ENCODE data around the gene TBXAS1. TPM values are rescaled to one million over a fixed set of nuclear protein-coding genes. Genes with fewer than 3 reads are reported as not detected.

TBXAS1 gene
- total RNA-seq, 4 donors from 2014 or later = 0.41 to 5.2 (median 3.3) TPM

DNA sequence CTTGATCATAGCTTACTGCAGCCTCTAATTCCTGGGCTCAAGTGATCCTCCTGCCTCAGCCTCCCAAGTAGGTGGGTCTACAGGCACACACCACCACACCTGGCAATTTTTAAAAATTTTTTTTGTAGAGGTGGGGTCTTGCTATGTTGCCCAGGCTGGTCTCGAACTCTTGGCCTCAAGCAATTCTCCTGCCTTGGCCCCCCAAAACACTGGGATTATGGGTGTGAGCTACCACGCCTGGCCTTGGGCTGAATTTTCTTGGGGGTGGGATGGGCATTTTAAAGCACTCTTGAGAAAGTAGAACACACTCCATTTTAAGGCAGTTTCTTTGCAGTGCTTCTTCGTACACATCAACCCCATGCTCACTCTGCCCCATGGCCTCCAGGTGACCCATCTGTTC is 28.7 kb downstream of the TBXAS1 start:
- Histone ChIP-seq H3K4me3 (no peak overlapping the region), H3K4me1 (peaks cover 0 to 7% of the 10 kb centered on the region in 2 donors), H3K27me3 (no peaks in the 10 kb centered on the region), H3K27ac (no peak overlapping the region), H3K9me3 (no peaks in the 10 kb centered on the region), H3K36me3 (no peaks in the 10 kb centered on the region)
- intact Hi-C loops (cut with DNase I; ENCODE audit: low total_unique reads) (no loop called here), in situ Hi-C loops (cut with MboI; ENCODE audit: low sequenced_read_pairs in 4 of 4) (no loop called here)
- DNase-seq (no peak), ATAC-seq (no peak)
- TF ChIP-seq, protein P1, sequence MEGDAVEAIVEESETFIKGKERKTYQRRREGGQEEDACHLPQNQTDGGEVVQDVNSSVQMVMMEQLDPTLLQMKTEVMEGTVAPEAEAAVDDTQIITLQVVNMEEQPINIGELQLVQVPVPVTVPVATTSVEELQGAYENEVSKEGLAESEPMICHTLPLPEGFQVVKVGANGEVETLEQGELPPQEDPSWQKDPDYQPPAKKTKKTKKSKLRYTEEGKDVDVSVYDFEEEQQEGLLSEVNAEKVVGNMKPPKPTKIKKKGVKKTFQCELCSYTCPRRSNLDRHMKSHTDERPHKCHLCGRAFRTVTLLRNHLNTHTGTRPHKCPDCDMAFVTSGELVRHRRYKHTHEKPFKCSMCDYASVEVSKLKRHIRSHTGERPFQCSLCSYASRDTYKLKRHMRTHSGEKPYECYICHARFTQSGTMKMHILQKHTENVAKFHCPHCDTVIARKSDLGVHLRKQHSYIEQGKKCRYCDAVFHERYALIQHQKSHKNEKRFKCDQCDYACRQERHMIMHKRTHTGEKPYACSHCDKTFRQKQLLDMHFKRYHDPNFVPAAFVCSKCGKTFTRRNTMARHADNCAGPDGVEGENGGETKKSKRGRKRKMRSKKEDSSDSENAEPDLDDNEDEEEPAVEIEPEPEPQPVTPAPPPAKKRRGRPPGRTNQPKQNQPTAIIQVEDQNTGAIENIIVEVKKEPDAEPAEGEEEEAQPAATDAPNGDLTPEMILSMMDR (IDR thresholded peaks at IDR 0.05 in 4 of 5, conservative IDR thresholded peaks at IDR 0.05 in 1 of 5) = no peak
- TF ChIP-seq POLR2A (IDR thresholded peaks at IDR 0.05) = no peak

DNA sequence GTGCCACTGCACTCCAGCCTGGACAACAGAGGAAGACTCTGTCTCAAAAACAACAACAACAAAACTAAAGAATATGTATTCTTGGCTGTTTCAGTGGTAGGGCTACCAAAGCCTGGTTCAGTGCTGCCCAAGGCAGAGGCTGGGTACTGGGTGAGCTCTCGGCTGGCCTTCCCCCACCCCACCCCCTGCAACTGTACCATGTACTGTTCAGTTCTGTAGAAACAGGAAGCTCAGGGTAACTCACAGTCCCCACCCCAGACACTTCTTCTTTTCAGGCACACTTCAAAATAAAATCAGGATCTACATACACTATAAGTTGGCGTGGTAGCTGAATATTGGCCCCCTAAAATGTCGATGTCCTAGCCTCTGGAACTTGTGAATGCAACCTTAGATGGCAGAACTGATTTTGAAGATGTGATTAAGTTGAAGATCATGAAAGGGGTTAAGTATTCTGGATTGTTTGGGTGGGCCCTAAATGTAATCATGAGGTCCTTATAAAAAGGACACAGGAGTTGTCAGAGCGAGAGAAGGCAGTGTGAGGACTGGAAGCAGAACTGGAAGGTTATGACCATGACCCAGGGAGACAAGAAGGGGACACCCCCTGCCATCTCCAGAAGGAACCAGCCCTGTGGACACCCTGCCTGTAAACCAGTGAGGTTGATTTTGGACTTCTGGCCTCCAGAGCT is 31.2 kb downstream of the TBXAS1 start:
- Histone ChIP-seq H3K27me3 (no peaks in the 10 kb centered on the region), H3K9me3 (peaks cover 0 to 7% (median 0%) of the 10 kb centered on the region in 3 donors), H3K4me1 (no peaks in the 10 kb centered on the region), H3K4me3 (no peak overlapping the region), H3K27ac (no peak overlapping the region), H3K36me3 (no peaks in the 10 kb centered on the region)
- TF ChIP-seq POLR2A (IDR thresholded peaks at IDR 0.05) = no peak
- TF ChIP-seq, protein P1 (IDR thresholded peaks at IDR 0.05 in 4 of 5, conservative IDR thresholded peaks at IDR 0.05 in 1 of 5) = no peak
- in situ Hi-C loops (cut with MboI; ENCODE audit: low sequenced_read_pairs in 4 of 4) = no loop called here
- DNase-seq = peak; percentile 20 to 42
- no peak for ATAC-seq
- intact Hi-C loops (cut with DNase I; ENCODE audit: low total_unique reads) = no loop called here

DNA sequence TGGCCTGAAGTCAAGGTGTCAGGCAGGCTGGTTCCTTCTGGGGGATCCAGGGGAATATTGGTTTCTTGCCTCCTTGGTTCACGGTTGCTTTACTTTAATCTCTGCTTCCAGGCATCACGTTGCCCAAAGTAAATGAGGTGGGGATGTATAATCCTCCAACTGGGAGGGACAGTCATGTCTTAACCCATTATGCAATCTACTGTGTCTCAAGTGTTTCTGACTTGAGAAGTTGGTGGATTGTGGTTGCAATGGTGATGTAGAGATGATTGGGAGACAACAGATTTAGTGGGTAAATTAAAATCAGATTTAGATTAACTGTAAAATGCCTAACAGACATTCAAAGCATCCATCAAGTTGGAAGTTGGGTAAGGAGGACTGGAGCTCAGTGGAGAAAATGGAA is 32.7 kb downstream of the TBXAS1 start:
- ATAC-seq (no peak), DNase-seq (no peak)
- no peak overlapping the region for H3K4me3 ChIP-seq
- in situ Hi-C loops (cut with MboI; ENCODE audit: low sequenced_read_pairs in 4 of 4) (no loop called here), intact Hi-C loops (cut with DNase I; ENCODE audit: low total_unique reads) (no loop called here)
- no peak overlapping the region for H3K27ac ChIP-seq
- TF ChIP-seq POLR2A (IDR thresholded peaks at IDR 0.05) = no peak
- TF ChIP-seq, protein P1 (IDR thresholded peaks at IDR 0.05 in 4 of 5, conservative IDR thresholded peaks at IDR 0.05 in 1 of 5) = no peak
- no peaks in the 10 kb centered on the region for H3K36me3 ChIP-seq
- H3K9me3 ChIP-seq = peaks cover 0 to 7% (median 0%) of the 10 kb centered on the region in 3 donors
- no peaks in the 10 kb centered on the region for H3K27me3 ChIP-seq
- H3K4me1 ChIP-seq = no peaks in the 10 kb centered on the region

DNA sequence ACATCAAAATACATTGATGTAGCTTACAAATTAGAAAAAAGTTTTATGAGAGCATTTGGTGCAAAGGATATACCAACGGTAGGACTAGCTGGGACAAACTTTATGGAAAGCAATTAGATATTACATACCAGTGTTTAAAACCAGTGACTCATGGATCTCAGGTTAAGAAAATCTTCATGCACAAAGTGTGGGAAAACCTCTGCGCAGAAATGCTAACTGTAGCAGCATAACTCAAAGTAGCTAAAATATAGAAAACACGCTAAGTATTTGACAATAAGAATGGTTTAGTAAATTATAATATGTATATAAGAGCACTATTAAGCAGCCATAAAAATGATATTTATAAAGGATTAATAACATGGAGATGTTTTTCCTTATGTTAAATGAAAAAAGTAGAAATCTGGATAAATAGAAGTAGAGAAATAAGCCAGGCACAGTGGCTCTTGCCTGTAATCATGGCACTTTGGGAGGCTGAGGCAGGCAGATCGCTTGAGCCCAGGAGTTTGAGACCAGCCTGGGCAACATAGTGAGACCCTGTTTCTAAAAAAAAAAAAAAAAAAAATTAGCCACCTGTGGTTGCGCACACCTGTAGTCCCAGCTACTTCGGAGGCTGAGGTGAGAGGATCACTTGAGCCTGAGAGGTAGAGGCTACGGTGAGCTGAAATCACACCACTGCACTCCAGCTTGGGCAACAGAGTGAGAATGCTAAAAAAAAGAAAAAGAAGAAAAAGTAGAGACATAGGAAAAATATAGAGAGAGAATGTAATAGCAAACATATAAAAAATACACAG is 37.2 kb downstream of the TBXAS1 start:
- peaks cover 0 to 7% (median 0%) of the 10 kb centered on the region in 3 donors for H3K9me3 ChIP-seq
- no peak overlapping the region for H3K4me3 ChIP-seq
- TF ChIP-seq, protein P1 (IDR thresholded peaks at IDR 0.05 in 4 of 5, conservative IDR thresholded peaks at IDR 0.05 in 1 of 5) = no peak
- TF ChIP-seq POLR2A (IDR thresholded peaks at IDR 0.05) = no peak
- no peaks in the 10 kb centered on the region for H3K27me3 ChIP-seq
- H3K4me1 ChIP-seq = no peaks in the 10 kb centered on the region
- DNase-seq (no peak), ATAC-seq (no peak)
- intact Hi-C loops (cut with DNase I; ENCODE audit: low total_unique reads) = no loop called here
- in situ Hi-C loops (cut with MboI; ENCODE audit: low sequenced_read_pairs in 4 of 4) = no loop called here
- no peaks in the 10 kb centered on the region for H3K36me3 ChIP-seq
- no peak overlapping the region for H3K27ac ChIP-seq

Measured in gastrocnemius medialis (tissue), 4 donors.